GM12875 (cell line): ENCODE data around the gene CNTLN.
"Not testable (repeated sequence)": the region's sequence is repeated elsewhere in the genome, so short reads cannot be mapped to it uniquely, and the experiment has no call there.

Experiments used
- H3K4me3 ChIP-seq: one replicate; pipeline ENCODE4 v1.5.1; 2011; ENCODE audit warnings: low read depth, low read length, control low read depth
- TF ChIP-seq, protein P1 (sequence below): IDR thresholded peaks from 2 replicates; pipeline ENCODE4 v1.5.1; 2011; ENCODE audit warnings: low read depth, mild to moderate bottlenecking, control low read depth, inconsistent platforms, low read length, moderate library complexity, borderline replicate concordance; ENCODE audit not compliant: insufficient read depth

CNTLN gene

DNA sequence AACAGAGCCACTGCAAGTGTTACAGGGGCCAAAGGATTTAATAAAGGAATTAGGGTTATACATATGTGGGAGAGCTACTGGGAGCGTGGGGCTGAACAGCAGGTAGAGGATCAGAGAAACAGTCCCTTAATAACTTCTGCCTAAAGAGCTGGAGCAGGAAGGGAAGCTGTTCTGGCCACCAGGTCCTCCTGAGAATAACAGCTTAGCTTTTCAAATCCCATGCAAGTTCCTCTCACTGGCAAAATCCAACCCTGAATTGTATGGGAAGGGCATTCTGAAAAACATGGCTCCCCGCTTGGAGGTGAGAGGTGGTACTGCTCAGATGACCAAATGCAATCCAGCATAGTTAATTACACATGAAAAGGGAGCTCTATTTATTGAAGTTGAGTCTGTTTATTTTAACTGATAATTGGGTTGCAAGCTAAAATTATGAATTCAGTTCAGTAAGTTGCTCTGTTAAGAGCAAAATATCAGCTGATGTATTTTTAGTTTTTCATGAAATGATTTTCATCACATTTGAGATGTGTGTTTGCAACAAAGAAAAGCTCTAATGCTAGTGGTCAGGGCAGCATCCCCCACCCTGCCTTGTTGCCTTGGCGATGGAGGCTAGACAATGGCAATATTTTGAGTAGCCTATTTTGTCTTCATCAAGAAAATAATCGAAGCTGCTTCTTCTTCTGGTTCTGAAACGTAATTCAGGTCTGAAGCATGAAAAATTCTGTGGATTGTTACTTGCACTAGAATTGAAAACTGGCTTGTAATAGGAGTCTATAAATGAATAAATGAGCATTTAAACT is 385.6 kb downstream of the CNTLN start:
- TF ChIP-seq, protein P1, sequence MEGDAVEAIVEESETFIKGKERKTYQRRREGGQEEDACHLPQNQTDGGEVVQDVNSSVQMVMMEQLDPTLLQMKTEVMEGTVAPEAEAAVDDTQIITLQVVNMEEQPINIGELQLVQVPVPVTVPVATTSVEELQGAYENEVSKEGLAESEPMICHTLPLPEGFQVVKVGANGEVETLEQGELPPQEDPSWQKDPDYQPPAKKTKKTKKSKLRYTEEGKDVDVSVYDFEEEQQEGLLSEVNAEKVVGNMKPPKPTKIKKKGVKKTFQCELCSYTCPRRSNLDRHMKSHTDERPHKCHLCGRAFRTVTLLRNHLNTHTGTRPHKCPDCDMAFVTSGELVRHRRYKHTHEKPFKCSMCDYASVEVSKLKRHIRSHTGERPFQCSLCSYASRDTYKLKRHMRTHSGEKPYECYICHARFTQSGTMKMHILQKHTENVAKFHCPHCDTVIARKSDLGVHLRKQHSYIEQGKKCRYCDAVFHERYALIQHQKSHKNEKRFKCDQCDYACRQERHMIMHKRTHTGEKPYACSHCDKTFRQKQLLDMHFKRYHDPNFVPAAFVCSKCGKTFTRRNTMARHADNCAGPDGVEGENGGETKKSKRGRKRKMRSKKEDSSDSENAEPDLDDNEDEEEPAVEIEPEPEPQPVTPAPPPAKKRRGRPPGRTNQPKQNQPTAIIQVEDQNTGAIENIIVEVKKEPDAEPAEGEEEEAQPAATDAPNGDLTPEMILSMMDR = no peak

DNA sequence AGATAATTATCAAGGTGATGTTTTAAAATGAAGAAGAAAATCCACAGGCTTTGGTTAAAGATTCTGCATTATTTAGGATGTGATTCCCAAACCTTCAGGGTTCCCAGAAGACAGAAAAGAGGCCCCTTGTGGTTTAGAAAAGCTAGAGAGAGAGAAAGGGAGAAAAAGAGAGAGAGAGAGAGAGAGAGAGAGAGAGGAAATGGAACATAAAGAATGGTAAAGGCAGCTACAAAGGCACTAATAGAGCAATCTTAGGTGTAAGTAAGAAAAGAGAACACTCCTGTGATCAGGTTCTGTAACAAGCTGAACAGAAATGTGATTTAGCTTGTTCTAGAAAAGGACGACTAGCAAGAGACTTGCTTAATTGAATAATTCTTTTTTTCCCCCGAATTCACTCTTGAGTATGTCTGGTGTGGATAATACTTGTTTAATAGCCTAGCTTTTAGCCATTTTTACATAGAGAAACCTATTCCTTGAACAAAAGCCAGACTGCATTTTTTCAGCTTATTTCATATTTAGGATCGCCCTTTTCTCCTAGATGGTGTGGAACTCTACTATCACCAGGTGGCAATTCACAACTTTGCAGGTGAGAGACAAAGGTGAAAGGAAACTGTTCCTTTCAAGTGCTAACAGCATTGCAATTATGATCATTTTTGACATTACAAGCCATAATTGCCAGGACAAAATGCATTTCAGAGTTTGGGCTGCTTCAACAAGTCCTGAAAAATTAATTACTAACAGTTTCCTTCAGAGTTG is 386.4 kb downstream of the CNTLN start:
- H3K4me3 ChIP-seq = no peak overlapping the region
- TF ChIP-seq, protein P1 = no peak

More for the DNA sequence above, 385.6 kb downstream of the CNTLN start:
- no peak overlapping the region for H3K4me3 ChIP-seq

DNA sequence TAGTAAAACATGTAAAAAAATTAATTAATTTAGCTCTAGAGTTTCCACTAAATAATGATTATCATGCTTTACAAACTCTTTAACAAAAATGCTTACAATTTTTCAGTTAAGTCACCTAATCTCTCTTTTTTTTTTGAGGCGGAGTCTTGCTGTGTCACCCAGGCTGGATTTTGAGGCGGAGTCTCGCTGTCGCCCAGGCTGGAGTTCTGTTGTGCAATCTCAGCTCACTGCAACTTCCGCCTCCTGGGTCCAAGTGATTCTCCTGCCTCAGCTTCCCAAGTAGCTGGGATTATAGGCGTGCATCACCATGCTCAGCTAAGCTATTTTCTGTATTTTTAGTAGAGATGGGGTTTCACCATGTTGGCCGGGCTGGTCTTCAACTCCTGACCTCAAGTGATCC is 391.9 kb downstream of the CNTLN start:
- H3K4me3 ChIP-seq = not testable (repeated sequence)

DNA sequence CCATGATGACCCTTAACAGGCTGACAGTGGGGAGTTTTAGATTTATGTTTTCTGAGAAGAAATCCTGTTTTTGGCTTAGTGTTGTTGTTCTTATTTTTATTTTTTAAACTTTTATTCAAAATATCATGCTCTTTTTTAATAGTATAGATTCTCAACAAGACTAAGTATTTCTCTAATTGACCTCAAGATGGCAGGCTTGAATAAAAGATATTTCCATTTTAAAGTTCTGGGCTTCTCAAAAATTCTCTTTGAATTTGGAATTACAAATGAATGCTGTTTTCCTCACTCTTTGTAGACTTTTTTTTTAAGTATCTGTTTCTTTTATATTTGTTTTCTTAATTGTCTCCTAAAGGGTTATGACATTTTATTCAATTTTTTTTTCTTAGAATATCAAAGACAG is 394.0 kb downstream of the CNTLN start:
- H3K4me3 ChIP-seq = no peak overlapping the region
- TF ChIP-seq, protein P1 = no peak

DNA sequence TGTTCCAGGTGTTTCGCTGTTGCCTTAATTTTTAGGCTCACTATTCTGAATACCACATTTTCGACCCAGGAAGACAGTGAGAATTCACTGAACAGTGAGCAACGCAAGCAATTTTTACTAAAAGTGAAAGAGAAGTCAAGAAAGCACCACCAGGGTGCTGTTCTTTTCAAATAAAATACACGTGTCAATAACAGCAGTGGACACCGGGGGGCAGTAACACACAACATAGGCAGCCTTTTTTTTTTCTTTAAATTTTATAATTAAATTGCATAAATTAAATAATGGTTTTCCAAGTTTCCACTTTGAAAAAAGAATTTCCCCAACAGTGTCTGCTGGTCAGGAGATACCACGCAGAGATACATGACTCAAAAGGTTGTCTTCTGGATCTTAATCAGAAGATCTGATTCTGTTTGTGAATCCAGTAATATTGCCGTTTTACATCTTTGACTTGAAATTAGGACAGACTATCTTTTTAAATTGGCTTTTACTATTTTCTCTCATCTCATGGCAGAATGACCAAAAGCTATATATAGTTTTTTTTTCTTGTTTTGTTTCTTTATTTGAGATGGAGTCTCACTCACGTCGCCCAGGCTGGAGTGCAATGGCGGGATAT is 396.9 kb downstream of the CNTLN start:
- H3K4me3 ChIP-seq = no peak overlapping the region
- TF ChIP-seq, protein P1 = peak; percentile 51; the same call in 1 of the 2 replicates

DNA sequence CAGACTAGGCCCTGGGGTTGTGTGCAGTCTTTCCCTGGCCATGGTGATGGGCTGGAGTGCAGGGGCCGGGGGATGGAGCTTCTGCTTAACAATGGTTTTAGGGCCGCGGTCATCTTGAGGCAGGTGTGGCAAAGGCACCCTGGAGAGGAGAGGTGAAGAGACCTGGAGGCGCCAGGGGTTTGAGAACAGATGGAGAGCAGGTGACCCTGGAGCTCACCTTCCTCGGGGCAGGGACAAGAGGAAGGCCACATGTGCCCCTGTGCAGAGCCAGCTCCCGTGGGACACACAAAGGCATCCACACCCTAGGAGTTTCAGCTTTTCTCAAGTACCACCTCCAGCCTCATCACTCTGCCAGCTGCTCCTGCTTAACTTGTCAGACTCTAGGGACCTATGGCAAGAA is 397.6 kb downstream of the CNTLN start:
- H3K4me3 ChIP-seq = no peak overlapping the region
- TF ChIP-seq, protein P1 = no peak

DNA sequence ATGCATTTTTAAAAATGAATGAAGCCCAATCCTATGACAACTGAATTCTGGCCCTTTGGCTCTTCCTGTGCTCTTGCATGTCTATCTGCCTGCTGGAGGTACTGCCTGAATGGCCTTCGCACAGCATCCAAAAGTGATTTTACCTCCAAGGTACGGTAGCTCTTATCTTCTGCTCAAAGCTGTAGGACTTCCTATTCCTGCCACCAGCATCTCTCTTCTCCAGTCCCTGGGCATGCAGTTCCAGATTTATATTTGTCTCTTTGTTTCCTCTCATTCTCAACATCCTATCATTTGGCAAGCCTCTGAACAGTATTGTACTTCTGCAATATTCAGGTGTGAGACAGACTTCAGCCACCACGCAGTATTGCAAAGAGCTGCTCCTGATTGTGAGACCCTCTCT is 400.3 kb downstream of the CNTLN start:
- no peak overlapping the region for H3K4me3 ChIP-seq
- TF ChIP-seq, protein P1 = no peak
